ENCODE measurements around the gene SH3BP5L.

The SH3BP5L gene

GRCh38 chr1:248828845-248829244 lies 3.1 kb upstream of the SH3BP5L start:
- DNase-seq (ENCODE audit: low spot score) (no peak), FAIRE-seq (no peak)

GRCh38 chr1:248825573-248825908 lies 174 bp downstream of the SH3BP5L start:
- FAIRE-seq, result no peak
- DNase-seq (ENCODE audit: low spot score), result peak; percentile 10

- FAIRE-seq (no peak), DNase-seq (ENCODE audit: low spot score) (no peak)
Measured at GRCh38 chr1:248825136-248825535, 579 bp downstream of the SH3BP5L start.

- FAIRE-seq (no peak), DNase-seq (ENCODE audit: low spot score) (no peak)
Measured at GRCh38 chr1:248824701-248825100, 1.0 kb downstream of the SH3BP5L start.

- FAIRE-seq (no peak), DNase-seq (ENCODE audit: low spot score) (no peak)
Measured at GRCh38 chr1:248824301-248824700, 1.4 kb downstream of the SH3BP5L start.

GRCh38 chr1:248823517-248824001 lies 2.2 kb downstream of the SH3BP5L start:
- no peak for DNase-seq (ENCODE audit: low spot score)
- no peak for FAIRE-seq

- DNase-seq (ENCODE audit: low spot score) (no peak), FAIRE-seq (no peak)
Measured at GRCh38 chr1:248822148-248823032, 3.3 kb downstream of the SH3BP5L start.

GRCh38 chr1:248821641-248822040 lies 4.1 kb downstream of the SH3BP5L start:
- FAIRE-seq (no peak), DNase-seq (ENCODE audit: low spot score) (no peak)

- no peak for FAIRE-seq
Measured at GRCh38 chr1:248821101-248821500, 4.6 kb downstream of the SH3BP5L start.

GRCh38 chr1:248820041-248820585 lies 5.6 kb downstream of the SH3BP5L start:
- FAIRE-seq (no peak), DNase-seq (ENCODE audit: low spot score) (no peak)

More at GRCh38 chr1:248821101-248821500, 4.6 kb downstream of the SH3BP5L start:
- DNase-seq (ENCODE audit: low spot score), result peak; percentile 42

- no peak for DNase-seq (ENCODE audit: low spot score)
Measured at GRCh38 chr1:248818505-248819374, 7.0 kb downstream of the SH3BP5L start.

GRCh38 chr1:248817065-248817464 lies 8.7 kb downstream of the SH3BP5L start:
- FAIRE-seq, result no peak
- no peak for DNase-seq (ENCODE audit: low spot score)

More at GRCh38 chr1:248818505-248819374, 7.0 kb downstream of the SH3BP5L start:
- no peak for FAIRE-seq

GRCh38 chr1:248816042-248816851 lies 9.5 kb downstream of the SH3BP5L start:
- DNase-seq (ENCODE audit: low spot score) (no peak), FAIRE-seq (no peak)

- no peak for FAIRE-seq
- no peak for DNase-seq (ENCODE audit: low spot score)
Measured at GRCh38 chr1:248815407-248816034, 10.2 kb downstream of the SH3BP5L start.

GRCh38 chr1:248814351-248814750 lies 11.4 kb downstream of the SH3BP5L start:
- no peak for FAIRE-seq
- DNase-seq (ENCODE audit: low spot score), result no peak

- FAIRE-seq, result no peak
Measured at GRCh38 chr1:248813546-248813945, 12.2 kb downstream of the SH3BP5L start.

GRCh38 chr1:248812736-248813425 lies 12.8 kb downstream of the SH3BP5L start:
- no peak for FAIRE-seq
- DNase-seq (ENCODE audit: low spot score), result no peak

More at GRCh38 chr1:248813546-248813945, 12.2 kb downstream of the SH3BP5L start:
- no peak for DNase-seq (ENCODE audit: low spot score)

- FAIRE-seq (no peak), DNase-seq (ENCODE audit: low spot score) (no peak)
Measured at GRCh38 chr1:248811514-248812490, 13.9 kb downstream of the SH3BP5L start.

All from urothelium cell line (cell line).